OCI-LY3 (cell line): Measurements from ENCODE around the gene DPYD.

Experiments
- H2AFZ ChIP-seq: fragments of 200-600, 300-600 bp; shearing (Covaris generic); 2 replicates; pipeline ENCODE4 v1.6.0; 2014; ENCODE audit warnings: antibody characterized with exemption, low read depth, low read length
- H3K27ac ChIP-seq: fragments of 200-600, 300-600 bp; sonication (generic); 2 replicates; pipeline ENCODE4 v1.5.1; 2014; ENCODE audit warnings: mild to moderate bottlenecking, low read length, moderate library complexity, mixed read lengths
- H3K27me3 ChIP-seq: fragments of 200-600, 300-600 bp; sonication (generic); 2 replicates; pipeline ENCODE4 v1.6.1; 2014; ENCODE audit warnings: low read depth, low read length, mixed read lengths
- H3K36me3 ChIP-seq: fragments of 200-600, 300-600 bp; sonication (generic); replicated peaks from 2 replicates; pipeline ENCODE3; 2014; ENCODE audit warnings: low read depth, low read length, mixed read lengths
- H3K4me1 ChIP-seq: fragments of 300-600, 200-600 bp; sonication (generic); 2 replicates; pipeline ENCODE4 v1.6.1; 2014; ENCODE audit warnings: low read length, mixed read lengths
- H3K4me2 ChIP-seq: fragments of 200-600, 300-600 bp; sonication (generic); 2 replicates; pipeline ENCODE4 v1.6.1; 2014; ENCODE audit warnings: low read length, mixed read lengths
- H3K4me3 ChIP-seq: fragments of 300-600, 200-600 bp; sonication (generic); 2 replicates; pipeline ENCODE4 v1.5.1; 2014; ENCODE audit warnings: antibody characterized with exemption, mild to moderate bottlenecking, low read length, moderate library complexity
- H3K79me2 ChIP-seq: fragments of 300-600, 200-600 bp; shearing (Covaris generic); 2 replicates; pipeline ENCODE4 v1.6.1; 2014; ENCODE audit warnings: mild to moderate bottlenecking, low read length, mixed read lengths
- H3K9ac ChIP-seq: fragments of 300-600, 200-600 bp; shearing (Covaris generic); 2 replicates; pipeline ENCODE4 v1.6.0; 2014; ENCODE audit warnings: mild to moderate bottlenecking, low read length, moderate library complexity
- H3K9me3 ChIP-seq: fragments of 200-600, 300-600 bp; shearing (Covaris generic); 2 replicates; pipeline ENCODE4 v1.6.1; 2014; ENCODE audit warnings: low read length, mixed read lengths; ENCODE audit not compliant: insufficient read depth
- H4K20me1 ChIP-seq: fragments of 200-600, 300-600 bp; sonication (generic); 2 replicates; pipeline ENCODE4 v1.6.1; 2016; ENCODE audit warnings: low read length, mixed read lengths; ENCODE audit not compliant: insufficient read depth
- CTCF ChIP-seq: fragments of 200-600, 300-600 bp; sonication (generic); IDR thresholded peaks from 2 replicates; pipeline ENCODE4 v1.5.1; 2014; ENCODE audit warnings: antibody characterized with exemption, low read length, low read depth
- EZH2phosphoT487 ChIP-seq: fragments of 200-600 bp; shearing (Covaris generic); IDR thresholded peaks from 2 replicates; pipeline ENCODE4 v1.6.1; 2018; ENCODE audit warnings: antibody characterized with exemption, mixed run types, low read depth

DPYD gene

GRCh38 chr1:97139512-97139911 is 781.3 kb downstream of the DPYD start:
- H3K27ac ChIP-seq, result no peak overlapping the region
- no peak overlapping the region for H3K4me3 ChIP-seq
- H4K20me1 ChIP-seq, result no peaks in the 10 kb centered on the region
- no peak overlapping the region for H3K9ac ChIP-seq
- no peaks in the 10 kb centered on the region for H3K9me3 ChIP-seq
- no peak overlapping the region for H2AFZ ChIP-seq
- no peak overlapping the region for H3K4me2 ChIP-seq
- H3K36me3 ChIP-seq, result no peaks in the 10 kb centered on the region
- H3K79me2 ChIP-seq, result no peaks in the 10 kb centered on the region
- no peaks in the 10 kb centered on the region for H3K4me1 ChIP-seq
- no peaks in the 10 kb centered on the region for H3K27me3 ChIP-seq
- TF ChIP-seq CTCF (no peak), EZH2phosphoT487 (no peak)

GRCh38 chr1:97138515-97139032 is 782.3 kb downstream of the DPYD start:
- Histone ChIP-seq H3K9me3 (no peaks in the 10 kb centered on the region), H3K4me1 (no peaks in the 10 kb centered on the region), H3K36me3 (no peaks in the 10 kb centered on the region), H4K20me1 (no peaks in the 10 kb centered on the region), H3K27ac (no peak overlapping the region), H3K27me3 (no peaks in the 10 kb centered on the region), H3K4me2 (peak overlapping the region; percentile 71), H3K9ac (peak overlapping the region; percentile 35; the same call in 1 of the 2 replicates), H3K79me2 (no peaks in the 10 kb centered on the region), H3K4me3 (peak overlapping the region; percentile 71), H2AFZ (peak overlapping the region; percentile 93)
- TF ChIP-seq EZH2phosphoT487, result no peak
- TF ChIP-seq CTCF, result no peak

GRCh38 chr1:97137862-97138514 is 782.8 kb downstream of the DPYD start:
- no peak for TF ChIP-seq EZH2phosphoT487
- peak; percentile 63 for TF ChIP-seq CTCF

GRCh38 chr1:97136996-97137395 is 783.8 kb downstream of the DPYD start:
- TF ChIP-seq EZH2phosphoT487, result no peak
- no peak for TF ChIP-seq CTCF
- Histone ChIP-seq H3K9ac (no peak overlapping the region), H2AFZ (no peak overlapping the region), H3K27ac (no peak overlapping the region), H3K27me3 (no peaks in the 10 kb centered on the region), H3K4me1 (no peaks in the 10 kb centered on the region), H4K20me1 (no peaks in the 10 kb centered on the region), H3K4me3 (no peak overlapping the region), H3K36me3 (no peaks in the 10 kb centered on the region), H3K9me3 (no peaks in the 10 kb centered on the region), H3K4me2 (no peak overlapping the region), H3K79me2 (no peaks in the 10 kb centered on the region)

More at GRCh38 chr1:97137862-97138514, 782.8 kb downstream of the DPYD start:
- H3K27ac ChIP-seq, result no peak overlapping the region
- peak overlapping the region; percentile 71 for H3K4me3 ChIP-seq
- no peak overlapping the region; the same call in 1 of the 2 replicates for H2AFZ ChIP-seq
- no peaks in the 10 kb centered on the region for H4K20me1 ChIP-seq
- peak overlapping the region; percentile 71 for H3K4me2 ChIP-seq
- H3K36me3 ChIP-seq, result no peaks in the 10 kb centered on the region
- no peaks in the 10 kb centered on the region for H3K27me3 ChIP-seq
- no peaks in the 10 kb centered on the region for H3K4me1 ChIP-seq
- H3K79me2 ChIP-seq, result no peaks in the 10 kb centered on the region
- 0 out of 2 replicates have a peak overlapping the region, but pooled peaks have one; percentile 35 for H3K9ac ChIP-seq
- H3K9me3 ChIP-seq, result no peaks in the 10 kb centered on the region
